H9 (cell line): Measurements from ENCODE around the gene LRRK1. TPM values are rescaled to one million over a fixed set of nuclear protein-coding genes. Genes with fewer than 3 reads are reported as not detected.

Experiments
- DNase-seq: peaks from one replicate; pipeline ENCODE4 v3.0.0-alpha.2; 2017
- H2AFZ ChIP-seq: one replicate; pipeline ENCODE4 v1.6.1; 2013; ENCODE audit warnings: mild to moderate bottlenecking, low read length, control low read depth, moderate library complexity
- H2AK5ac ChIP-seq: 2 replicates; pipeline ENCODE4 v1.6.1; 2013; ENCODE audit warnings: low read length, control low read depth, mixed read lengths; ENCODE audit not compliant: insufficient read length
- H2BK120ac ChIP-seq: one replicate; pipeline ENCODE4 v1.6.1; 2013; ENCODE audit warnings: low read depth, mild to moderate bottlenecking, low read length, control low read depth, inconsistent platforms; ENCODE audit not compliant: poor library complexity, severe bottlenecking
- H2BK12ac ChIP-seq: 2 replicates; pipeline ENCODE4 v1.6.1; 2013; ENCODE audit warnings: low read length, control low read depth, mixed read lengths, low read depth; ENCODE audit not compliant: insufficient read length
- H2BK15ac ChIP-seq: 2 replicates; pipeline ENCODE4 v1.6.1; 2013; ENCODE audit warnings: low read depth, low read length, control low read depth
- H2BK20ac ChIP-seq: one replicate; pipeline ENCODE4 v1.6.1; 2013; ENCODE audit warnings: low read depth, mild to moderate bottlenecking, low read length, control low read depth, inconsistent platforms; ENCODE audit not compliant: poor library complexity, severe bottlenecking
- H2BK5ac ChIP-seq: 2 replicates; pipeline ENCODE4 v1.6.1; 2013; ENCODE audit warnings: low read length, control low read depth, mixed read lengths; ENCODE audit not compliant: insufficient read length
- H3K14ac ChIP-seq: 2 replicates; pipeline ENCODE4 v1.6.1; 2013; ENCODE audit warnings: low read length, control low read depth; ENCODE audit not compliant: insufficient read depth
- H3K18ac ChIP-seq: 2 replicates; pipeline ENCODE4 v1.6.1; 2013; ENCODE audit warnings: low read depth, mild to moderate bottlenecking, mixed read lengths, low read length, control low read depth; ENCODE audit not compliant: insufficient read length
- H3K23ac ChIP-seq: 2 replicates; pipeline ENCODE4 v1.6.1; 2013; ENCODE audit warnings: low read length, control low read depth, mixed read lengths, low read depth; ENCODE audit not compliant: insufficient read length
- H3K23me2 ChIP-seq: 2 replicates; pipeline ENCODE4 v1.6.1; 2013; ENCODE audit warnings: low read depth, mild to moderate bottlenecking, mixed read lengths, low read length, control low read depth; ENCODE audit not compliant: insufficient read length, poor library complexity, severe bottlenecking
- H3K27ac ChIP-seq: 2 replicates; pipeline ENCODE4 v1.5.1; 2013; ENCODE audit warnings: low read length, control low read depth, mixed read lengths, low read depth; ENCODE audit not compliant: insufficient read length
- H3K27me3 ChIP-seq: 2 replicates; pipeline ENCODE4 v1.6.1; 2013; ENCODE audit warnings: low read length, control low read depth, inconsistent platforms; ENCODE audit not compliant: insufficient read depth
- H3K4ac ChIP-seq: 2 replicates; pipeline ENCODE4 v1.6.1; 2013; ENCODE audit warnings: low read depth, mild to moderate bottlenecking, control low read depth, inconsistent platforms, low read length, moderate library complexity
- H3K4me1 ChIP-seq: 2 replicates; pipeline ENCODE4 v1.6.1; 2013; ENCODE audit warnings: low read length, control low read depth, inconsistent platforms; ENCODE audit not compliant: insufficient read depth
- H3K4me2 ChIP-seq: 2 replicates; pipeline ENCODE4 v1.6.1; 2013; ENCODE audit warnings: low read length, control low read depth, mixed read lengths; ENCODE audit not compliant: insufficient read length, insufficient read depth
- H3K56ac ChIP-seq: 2 replicates; pipeline ENCODE4 v1.6.1; 2013; ENCODE audit warnings: low read depth, mild to moderate bottlenecking, mixed read lengths, low read length, control low read depth; ENCODE audit not compliant: insufficient read length
- H3K79me1 ChIP-seq: 2 replicates; pipeline ENCODE4 v1.6.1; 2013; ENCODE audit warnings: low read depth, mild to moderate bottlenecking, moderate library complexity, low read length, control low read depth, inconsistent platforms; ENCODE audit not compliant: insufficient read depth, poor library complexity, severe bottlenecking
- H3K79me2 ChIP-seq: 2 replicates; pipeline ENCODE4 v1.6.1; 2013; ENCODE audit warnings: low read length, control low read depth, inconsistent platforms; ENCODE audit not compliant: insufficient read depth
- H3K9ac ChIP-seq: 2 replicates; pipeline ENCODE4 v1.6.1; 2013; ENCODE audit warnings: low read length, control low read depth, mixed read lengths; ENCODE audit not compliant: insufficient read length; ENCODE audit errors: extremely low read depth
- H3K9me3 ChIP-seq: one replicate; pipeline ENCODE4 v1.6.1; 2013; ENCODE audit warnings: low read depth, low read length, inconsistent platforms; ENCODE audit not compliant: control insufficient read depth
- H3T11ph ChIP-seq: one replicate; pipeline ENCODE4 v1.6.1; 2013; ENCODE audit warnings: mild to moderate bottlenecking, low read length, control low read depth, inconsistent platforms
- H4K20me1 ChIP-seq: one replicate; pipeline ENCODE4 v1.6.1; 2013; ENCODE audit not compliant: control insufficient read depth, insufficient read length, insufficient read depth
- H4K5ac ChIP-seq: 2 replicates; pipeline ENCODE4 v1.6.1; 2013; ENCODE audit warnings: low read depth, mild to moderate bottlenecking, mixed read lengths, low read length, control low read depth; ENCODE audit not compliant: insufficient read length
- H4K8ac ChIP-seq: replicated peaks from 2 replicates; pipeline ENCODE4 v1.6.1; 2013; ENCODE audit warnings: low read length, control low read depth, mixed read lengths, low read depth; ENCODE audit not compliant: insufficient read length
- H4K91ac ChIP-seq: 2 replicates; pipeline ENCODE4 v1.6.1; 2013; ENCODE audit warnings: low read depth, mild to moderate bottlenecking, moderate library complexity, mixed read lengths, low read length, control low read depth; ENCODE audit not compliant: insufficient read length
- H3K27ac Mint-ChIP-seq, 3 experiments: 2 replicates in 2 of 3; 3 replicates in 1 of 3; pipeline ENCODE4 v1.8.0; 2020 to 2021; ENCODE audit warnings: mixed read lengths in 3 of 3, mild to moderate bottlenecking in 1 of 3, moderate library complexity in 1 of 3
- H3K27me3 Mint-ChIP-seq: 2 replicates; pipeline ENCODE4 v1.8.0; 2021; ENCODE audit warnings: low read depth, mild to moderate bottlenecking, moderate library complexity, mixed read lengths
- H3K36me3 Mint-ChIP-seq, 3 experiments: 2 replicates in 2 of 3; 3 replicates in 1 of 3; pipeline ENCODE4 v1.8.0; 2020 to 2021; ENCODE audit warnings: low read depth in 3 of 3, mixed read lengths in 3 of 3; ENCODE audit not compliant: insufficient read depth in 1 of 3
- H3K4me1 Mint-ChIP-seq, 2 experiments: 2 replicates each; pipeline ENCODE4 v1.8.0; 2020; ENCODE audit warnings: mixed read lengths in 2 of 2
- H3K4me3 Mint-ChIP-seq, 2 experiments: 2 replicates in 1 of 2; 3 replicates in 1 of 2; pipeline ENCODE4 v1.8.0; 2020 to 2021; ENCODE audit warnings: mild to moderate bottlenecking in 2 of 2, mixed read lengths in 2 of 2, moderate library complexity in 1 of 2
- H3K9me3 Mint-ChIP-seq, 2 experiments: 2 replicates in 1 of 2; 3 replicates in 1 of 2; pipeline ENCODE4 v1.8.0; 2020; ENCODE audit warnings: mild to moderate bottlenecking in 2 of 2, mixed read lengths in 2 of 2, moderate library complexity in 1 of 2
- CTCF ChIP-seq: fragments of 200-600 bp; sonication (generic); conservative IDR thresholded peaks from 3 replicates; pipeline ENCODE4 v1.8.0; 2021; ENCODE audit warnings: antibody characterized with exemption, mild to moderate bottlenecking
- WGBS: extraction: QIAGEN DNeasy Blood & Tissue Kit; methylation state at CpG from one replicate; pipeline ENCODE4 v1.1.7; 2013; ENCODE audit warnings: missing lambda C conversion rate, low lambda C conversion rate, mixed read lengths; ENCODE audit not compliant: insufficient read length; ENCODE audit errors: extremely low coverage; 5-methylcytosine and 5-hydroxymethylcytosine counted together
- total RNA-seq: library from RNA; stranded (reverse); gene quantifications from 2 replicates; pipeline ENCODE4 v1.2.1, GENCODE V29; 2021

Gene LRRK1
- total RNA-seq, 1 experiment from 2014 or later: 4.0 TPM

DNA sequence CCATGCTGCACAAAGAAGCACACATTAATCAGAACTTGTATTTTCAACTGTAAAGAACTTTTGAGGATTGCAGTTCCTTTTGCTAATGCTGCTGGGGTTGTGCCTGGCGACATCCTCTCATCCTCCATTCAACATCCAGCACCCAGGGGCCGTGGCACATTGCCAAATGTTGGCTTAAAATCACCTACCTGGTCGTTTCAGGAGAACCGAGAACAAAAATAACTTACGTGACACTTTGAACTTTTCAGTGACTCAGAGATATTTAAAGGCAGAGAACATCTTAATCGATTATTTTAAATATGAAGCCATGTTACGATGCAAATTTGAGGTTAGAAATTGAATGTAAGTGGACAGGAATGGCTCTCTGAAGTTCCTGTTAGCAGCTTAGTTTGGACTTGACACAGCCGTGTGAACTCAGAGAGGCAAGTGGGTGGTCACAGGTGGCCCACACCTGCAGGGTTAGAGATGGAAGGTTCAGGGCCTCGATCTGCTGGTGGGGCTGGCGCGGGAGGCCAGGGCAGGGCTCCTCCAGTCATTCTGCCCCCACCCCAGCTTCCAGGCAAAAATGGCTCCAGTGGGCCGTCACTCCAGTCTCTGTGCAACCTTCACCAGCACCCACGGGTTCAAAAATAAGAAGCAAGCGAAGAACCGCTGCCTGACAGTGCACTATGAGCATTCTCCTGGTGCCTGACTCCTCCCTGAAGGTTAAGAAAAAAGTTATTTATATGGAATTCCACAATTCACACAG lies 12.2 kb downstream of the LRRK1 start:
- no peak overlapping the region for H3K4ac ChIP-seq
- no peak overlapping the region for H2BK120ac ChIP-seq
- DNase-seq: no peak
- H3K14ac ChIP-seq: no peak overlapping the region
- H3K27ac Mint-ChIP-seq: no peak overlapping the region
- no peaks in the 10 kb centered on the region; the same call in 1 of the 2 replicates for H3K4me1 ChIP-seq
- H3K36me3 Mint-ChIP-seq: no peaks in the 10 kb centered on the region
- H3K23me2 ChIP-seq: no peaks in the 10 kb centered on the region
- H3K9me3 Mint-ChIP-seq: no peaks in the 10 kb centered on the region
- no peak overlapping the region for H3K18ac ChIP-seq
- no peak overlapping the region for H2BK12ac ChIP-seq
- no peak overlapping the region for H3K4me2 ChIP-seq
- peaks cover 30 to 41% of the 10 kb centered on the region in 2 experiments for H3K4me1 Mint-ChIP-seq
- no peak overlapping the region for H2BK20ac ChIP-seq
- H3K27ac ChIP-seq: no peak overlapping the region
- no peaks in the 10 kb centered on the region for H4K20me1 ChIP-seq
- no peak overlapping the region for H3T11ph ChIP-seq
- no peak overlapping the region for H4K5ac ChIP-seq
- H3K27me3 ChIP-seq: no peaks in the 10 kb centered on the region
- TF ChIP-seq CTCF: no peak
- H2AK5ac ChIP-seq: no peak overlapping the region
- no peak overlapping the region for H2AFZ ChIP-seq
- H3K23ac ChIP-seq: no peak overlapping the region
- H3K9ac ChIP-seq: no peak overlapping the region
- H3K56ac ChIP-seq: no peak overlapping the region
- no peak overlapping the region for H2BK5ac ChIP-seq
- no peak overlapping the region for H4K8ac ChIP-seq
- H4K91ac ChIP-seq: no peak overlapping the region
- H3K27me3 Mint-ChIP-seq: peaks cover 26% of the 10 kb centered on the region
- H3K79me1 ChIP-seq: no peaks in the 10 kb centered on the region
- H2BK15ac ChIP-seq: no peak overlapping the region
- H3K9me3 ChIP-seq: no peaks in the 10 kb centered on the region
- WGBS: no CpG with 5 or more reads among the region's 15 CpGs
- no peak overlapping the region for H3K4me3 Mint-ChIP-seq
- H3K79me2 ChIP-seq: no peaks in the 10 kb centered on the region
